GM18907 (cell line): ENCODE data around the gene ZNF225.
"Not testable (repeated sequence)": the region's sequence is repeated elsewhere in the genome, so short reads cannot be mapped to it uniquely, and the experiment has no call there.

Experiments used
- ATAC-seq: cut with Tn5 transposase; IDR thresholded peaks from one replicate; pipeline ENCODE4 v1.9.1; 2021; ENCODE audit warnings: mild to moderate bottlenecking, moderate library complexity; ENCODE audit not compliant: unreplicated experiment

Gene ZNF225

GRCh38 chr19:44156475-44156874 lies 43.3 kb downstream of the ZNF225 start:
- no peak for ATAC-seq

- no peak for ATAC-seq
Observed at GRCh38 chr19:44163789-44164188, 50.6 kb downstream of the ZNF225 start.

- ATAC-seq: peak; percentile 17
Observed at GRCh38 chr19:44164327-44164672, 51.1 kb downstream of the ZNF225 start.

GRCh38 chr19:44164673-44165512 lies 51.7 kb downstream of the ZNF225 start, which contains the start of gene ZNF226:
Gene ZNF226, plus strand, starts transcription at chr19:44165100. Its CDS starts 4,981 bp downstream, at chr19:44170081.
- peak; percentile 93 for ATAC-seq

- not testable (repeated sequence) for ATAC-seq
Observed at GRCh38 chr19:44170660-44171059, 57.5 kb downstream of the ZNF225 start.

- ATAC-seq: no peak
Observed at GRCh38 chr19:44176590-44176989, 63.4 kb downstream of the ZNF225 start.

GRCh38 chr19:44180968-44181367 lies 67.8 kb downstream of the ZNF225 start:
- ATAC-seq: no peak

- no peak for ATAC-seq
Observed at GRCh38 chr19:44182145-44182544, 68.9 kb downstream of the ZNF225 start.
